ENCODE results near the gene FGF12. TPM values are rescaled to one million over a fixed set of nuclear protein-coding genes. Genes with fewer than 3 reads are reported as not detected.

Gene FGF12
- total and polyA plus RNA-seq, 2 experiments from 2014 or later = 6.0 to 14.3 TPM

DNA sequence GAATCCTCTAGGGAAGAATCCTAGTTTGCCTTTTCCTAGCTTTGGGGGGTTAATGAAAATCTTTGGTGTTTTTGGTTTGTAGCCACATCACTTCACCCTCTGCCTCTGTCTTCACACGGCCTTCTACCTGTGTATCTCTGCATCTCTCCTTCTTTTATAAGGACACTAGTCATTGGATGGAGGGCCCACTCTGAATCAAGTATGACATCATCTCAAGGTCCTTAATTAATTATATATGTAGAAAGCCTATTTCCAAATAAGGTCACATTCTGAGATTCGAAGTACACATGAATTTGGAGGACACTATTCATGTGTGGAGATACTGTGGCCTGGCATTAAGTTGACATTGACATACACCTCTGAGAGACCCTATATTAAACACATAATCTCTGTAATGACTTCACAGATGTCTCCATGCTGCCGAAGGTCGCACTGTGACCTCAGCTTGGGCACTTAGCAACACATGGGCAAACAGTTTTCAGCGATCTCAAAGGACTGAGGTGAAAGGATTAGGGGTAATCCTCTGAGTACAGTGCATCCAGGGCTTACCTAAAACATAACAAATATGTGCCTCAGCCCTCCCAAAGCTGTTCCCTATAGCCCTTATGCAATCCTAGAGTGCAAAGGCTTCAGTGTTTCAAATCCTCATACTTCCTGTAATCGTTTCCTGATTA, 446.0 kb downstream of the FGF12 start:
- Histone ChIP-seq H3K27ac (ENCODE audit: low read depth) (no peak overlapping the region), H3K79me2 (replicated peaks; ENCODE audit: insufficient read depth) (no peaks in the 10 kb centered on the region), H3K4me3 (no peak overlapping the region), H3K36me3 (ENCODE audit: insufficient read depth) (no peaks in the 10 kb centered on the region), H3F3A (replicated peaks; ENCODE audit: low read depth) (no peaks in the 10 kb centered on the region), H3K27me3 (ENCODE audit: insufficient read depth) (no peaks in the 10 kb centered on the region), H3K4me1 (ENCODE audit: insufficient read depth) (no peaks in the 10 kb centered on the region), H4K20me1 (replicated peaks; ENCODE audit: insufficient read depth) (no peaks in the 10 kb centered on the region), H2AFZ (no peak overlapping the region), H3K9me2 (ENCODE audit: insufficient read depth) (peaks cover 4% of the 10 kb centered on the region; the same call in 1 of the 2 replicates), H3K4me2 (no peak overlapping the region)
- H3K4me3 Mint-ChIP-seq = no peak overlapping the region
- no peak for ATAC-seq
- peaks cover 18% of the 10 kb centered on the region for H3K4me1 Mint-ChIP-seq
- H3K27me3 Mint-ChIP-seq (ENCODE audit: insufficient read depth, low read depth, poor library complexity) = no peaks in the 10 kb centered on the region
- no peak for TF ChIP-seq ZNF462 (CRISPR knock-in tag; IDR thresholded peaks at IDR 0.05)
- no peak for TF ChIP-seq NANOG (IDR thresholded peaks at IDR 0.05; ENCODE audit: borderline replicate concordance)
- no peak for TF ChIP-seq ZNF331 (CRISPR knock-in tag; IDR thresholded peaks at IDR 0.05; ENCODE audit: low read depth)
- TF ChIP-seq, protein P1, sequence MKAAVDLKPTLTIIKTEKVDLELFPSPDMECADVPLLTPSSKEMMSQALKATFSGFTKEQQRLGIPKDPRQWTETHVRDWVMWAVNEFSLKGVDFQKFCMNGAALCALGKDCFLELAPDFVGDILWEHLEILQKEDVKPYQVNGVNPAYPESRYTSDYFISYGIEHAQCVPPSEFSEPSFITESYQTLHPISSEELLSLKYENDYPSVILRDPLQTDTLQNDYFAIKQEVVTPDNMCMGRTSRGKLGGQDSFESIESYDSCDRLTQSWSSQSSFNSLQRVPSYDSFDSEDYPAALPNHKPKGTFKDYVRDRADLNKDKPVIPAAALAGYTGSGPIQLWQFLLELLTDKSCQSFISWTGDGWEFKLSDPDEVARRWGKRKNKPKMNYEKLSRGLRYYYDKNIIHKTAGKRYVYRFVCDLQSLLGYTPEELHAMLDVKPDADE (IDR thresholded peaks at IDR 0.05) = no peak
- no peak for TF ChIP-seq CREB1 (CRISPR knock-in tag; IDR thresholded peaks at IDR 0.05; ENCODE audit: low read depth)
- TF ChIP-seq REST (IDR thresholded peaks at IDR 0.05; ENCODE audit: unreplicated experiment) = no peak
- TF ChIP-seq, protein P2, sequence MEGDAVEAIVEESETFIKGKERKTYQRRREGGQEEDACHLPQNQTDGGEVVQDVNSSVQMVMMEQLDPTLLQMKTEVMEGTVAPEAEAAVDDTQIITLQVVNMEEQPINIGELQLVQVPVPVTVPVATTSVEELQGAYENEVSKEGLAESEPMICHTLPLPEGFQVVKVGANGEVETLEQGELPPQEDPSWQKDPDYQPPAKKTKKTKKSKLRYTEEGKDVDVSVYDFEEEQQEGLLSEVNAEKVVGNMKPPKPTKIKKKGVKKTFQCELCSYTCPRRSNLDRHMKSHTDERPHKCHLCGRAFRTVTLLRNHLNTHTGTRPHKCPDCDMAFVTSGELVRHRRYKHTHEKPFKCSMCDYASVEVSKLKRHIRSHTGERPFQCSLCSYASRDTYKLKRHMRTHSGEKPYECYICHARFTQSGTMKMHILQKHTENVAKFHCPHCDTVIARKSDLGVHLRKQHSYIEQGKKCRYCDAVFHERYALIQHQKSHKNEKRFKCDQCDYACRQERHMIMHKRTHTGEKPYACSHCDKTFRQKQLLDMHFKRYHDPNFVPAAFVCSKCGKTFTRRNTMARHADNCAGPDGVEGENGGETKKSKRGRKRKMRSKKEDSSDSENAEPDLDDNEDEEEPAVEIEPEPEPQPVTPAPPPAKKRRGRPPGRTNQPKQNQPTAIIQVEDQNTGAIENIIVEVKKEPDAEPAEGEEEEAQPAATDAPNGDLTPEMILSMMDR (conservative IDR thresholded peaks at IDR 0.05; ENCODE audit: low read depth in 2 of 2) = no peak
- no peak for TF ChIP-seq ZNF114 (CRISPR knock-in tag; IDR thresholded peaks at IDR 0.05)
- no peak for TF ChIP-seq JUNB (IDR thresholded peaks at IDR 0.05; ENCODE audit: unreplicated experiment)
- no peak for TF ChIP-seq POLR2AphosphoS5 (IDR thresholded peaks at IDR 0.05; ENCODE audit: low read depth)
- TF ChIP-seq EZH2 (IDR thresholded peaks at IDR 0.05; ENCODE audit: low read depth, unreplicated experiment) = no peak
- TF ChIP-seq STAT1 (IDR thresholded peaks at IDR 0.05; ENCODE audit: unreplicated experiment) = no peak
- no peak for TF ChIP-seq EZH2phosphoT487 (IDR thresholded peaks at IDR 0.05; ENCODE audit: unreplicated experiment)
- no peak for DNase-seq (ENCODE audit: low spot score)
- peak overlapping the region; percentile 58 for H3K27ac Mint-ChIP-seq
- no peaks in the 10 kb centered on the region for H3K36me3 Mint-ChIP-seq (ENCODE audit: low read depth)
- no peaks in the 10 kb centered on the region; the same call in 2 of the 3 replicates for H3K9me3 Mint-ChIP-seq
